HG02943 (cell line): Measurements from ENCODE around the gene ROCK2.
"Not testable (repeated sequence)": the region's sequence is repeated elsewhere in the genome, so short reads cannot be mapped to it uniquely, and the experiment has no call there.

Source experiments
- ATAC-seq: cut with Tn5 transposase; IDR thresholded peaks from one replicate; pipeline ENCODE4 v1.9.1; 2021; ENCODE audit warnings: mild to moderate bottlenecking, low read depth, moderate library complexity; ENCODE audit not compliant: unreplicated experiment

ROCK2 gene

GRCh38 chr2:11343368-11343649 lies 1.1 kb downstream of the ROCK2 start:
- peak; percentile 42 for ATAC-seq

DNA sequence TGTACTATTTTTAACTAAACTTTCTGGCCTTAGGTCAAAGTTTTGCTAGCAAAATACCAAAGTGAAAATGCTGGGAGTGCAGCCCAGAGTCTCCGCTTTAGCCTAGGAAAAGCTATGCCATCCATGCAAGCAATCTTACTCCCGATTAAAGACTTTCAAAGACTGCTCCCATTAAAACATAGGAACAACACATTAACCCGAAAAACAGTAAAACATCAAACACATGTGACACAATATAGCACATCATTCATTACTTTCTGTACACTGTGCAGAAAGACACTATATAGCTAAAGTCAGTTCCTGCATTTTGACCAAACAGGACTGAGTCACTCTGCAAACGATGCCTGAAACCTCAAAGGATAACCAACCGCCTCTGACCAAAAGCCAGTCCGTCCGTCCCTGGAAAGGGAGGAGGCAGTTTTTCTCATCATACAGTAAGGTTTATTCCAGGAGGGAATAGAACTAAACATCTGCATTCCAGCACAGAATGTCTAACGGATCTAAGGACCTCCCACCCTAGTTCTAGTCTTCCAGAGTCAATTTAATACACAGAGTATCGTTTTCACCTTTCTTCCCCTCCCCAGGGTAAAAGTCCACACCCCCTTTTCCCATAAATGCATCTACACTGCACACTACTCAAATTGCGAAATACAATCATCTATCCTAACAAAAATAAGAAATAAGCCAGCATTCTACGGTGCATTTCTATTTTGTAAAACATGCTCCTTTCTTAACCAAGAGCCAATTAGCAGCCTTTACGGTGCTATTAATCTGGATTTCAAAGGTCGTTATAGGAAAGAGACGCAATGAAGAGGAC lies 1.7 kb downstream of the ROCK2 start:
- ATAC-seq: no peak

DNA sequence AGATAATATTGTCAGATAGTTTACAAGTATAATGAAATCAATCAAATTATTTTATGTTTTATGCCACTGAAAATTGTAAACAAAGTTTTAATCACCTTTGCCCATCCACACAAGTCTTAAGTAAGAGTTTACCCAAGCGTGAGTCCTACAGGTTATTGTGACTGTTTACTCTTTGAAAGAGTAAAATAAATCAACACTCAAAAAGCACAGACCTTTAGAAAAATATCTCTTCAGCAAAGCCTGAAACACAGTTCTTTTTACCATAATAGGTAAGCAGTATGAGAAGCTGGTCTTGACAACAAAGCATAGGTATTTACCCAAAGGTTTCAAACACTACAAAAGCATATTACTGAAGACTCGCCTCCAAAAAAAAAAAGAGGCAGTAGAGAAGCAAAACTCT lies 3.7 kb downstream of the ROCK2 start:
- ATAC-seq: no peak

DNA sequence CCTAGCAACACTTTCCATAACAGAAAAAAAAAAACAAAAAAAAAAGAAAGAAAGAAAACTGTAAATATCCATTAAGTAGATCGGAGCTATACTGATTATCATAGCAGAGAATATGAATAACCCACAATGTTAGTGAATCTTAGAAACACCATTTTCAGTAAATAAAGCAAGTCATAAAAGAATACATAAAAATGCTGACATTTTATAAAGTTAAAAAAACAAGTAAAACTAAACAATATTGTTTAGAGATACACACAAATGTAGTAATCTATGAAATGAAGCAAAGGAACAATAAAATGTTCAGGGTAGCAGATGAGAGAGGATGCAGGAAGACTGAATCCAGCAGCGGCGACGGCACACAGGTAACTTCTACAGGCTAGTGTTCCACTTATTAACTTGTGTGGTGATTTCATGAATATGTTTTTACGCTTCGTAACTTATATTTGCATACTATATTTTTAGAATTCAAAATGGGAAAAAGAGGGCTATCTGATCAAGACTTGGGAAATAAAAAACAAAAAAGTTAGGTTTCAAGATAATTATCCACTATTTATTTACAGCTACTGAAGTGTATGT lies 4.8 kb downstream of the ROCK2 start:
- ATAC-seq: no peak

DNA sequence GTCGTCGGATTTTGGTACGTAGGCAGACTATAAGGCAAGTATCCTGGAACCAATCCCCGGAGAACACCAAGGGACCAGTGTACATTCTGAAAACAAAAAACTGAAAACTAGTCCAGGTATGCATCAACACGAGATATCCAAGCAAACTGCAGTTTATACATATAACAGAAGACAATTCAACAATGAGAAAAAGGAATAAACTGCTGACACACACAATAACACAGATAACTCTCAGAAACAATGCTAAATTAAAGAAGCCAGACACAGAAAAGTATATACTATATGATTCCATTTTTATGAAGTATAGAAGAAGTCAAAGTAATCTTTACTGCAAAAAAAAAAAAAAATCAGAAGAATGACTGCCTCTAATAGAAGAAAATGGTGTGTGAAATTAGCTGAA lies 5.9 kb downstream of the ROCK2 start:
- ATAC-seq: no peak

DNA sequence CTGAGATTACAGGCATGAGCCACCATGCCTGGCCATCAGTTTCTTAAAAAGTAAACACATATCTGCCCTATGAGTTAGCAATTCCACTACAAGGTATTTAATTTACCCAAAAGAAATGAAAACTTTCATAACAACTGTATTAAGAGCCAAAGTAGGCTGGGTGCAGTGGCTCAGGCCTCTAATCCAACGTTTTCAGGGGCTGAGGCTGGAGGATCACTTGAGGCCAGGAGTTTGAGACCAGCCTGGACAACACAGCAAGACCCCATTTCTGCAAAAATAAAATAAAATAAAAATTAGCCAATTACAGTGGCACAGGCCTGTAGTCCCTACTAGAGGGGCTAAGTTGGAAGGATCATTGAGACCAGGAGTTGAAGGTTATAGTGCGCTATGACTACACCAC lies 6.5 kb downstream of the ROCK2 start:
- ATAC-seq: no peak

DNA sequence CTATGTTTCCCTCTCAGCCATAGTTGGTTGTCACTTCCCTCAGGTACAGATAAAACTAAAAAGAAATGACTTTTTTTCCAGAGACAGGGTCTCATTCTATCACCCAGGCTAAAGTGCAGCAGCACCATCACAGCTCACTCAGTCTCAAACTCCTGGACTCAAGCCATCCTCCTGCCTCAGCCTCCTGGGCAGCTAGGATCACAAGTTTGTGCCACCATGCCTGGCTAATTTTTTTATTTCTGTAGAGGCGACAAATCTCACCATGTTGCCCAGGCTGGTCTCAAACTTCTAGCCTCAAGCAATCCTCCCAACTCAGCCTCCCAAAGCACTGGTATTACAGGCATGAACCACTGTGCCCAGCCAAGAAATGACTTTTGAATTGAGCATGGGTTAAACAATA lies 8.2 kb downstream of the ROCK2 start:
- ATAC-seq: no peak

GRCh38 chr2:11333427-11334183 lies 10.8 kb downstream of the ROCK2 start:
- ATAC-seq: no peak

DNA sequence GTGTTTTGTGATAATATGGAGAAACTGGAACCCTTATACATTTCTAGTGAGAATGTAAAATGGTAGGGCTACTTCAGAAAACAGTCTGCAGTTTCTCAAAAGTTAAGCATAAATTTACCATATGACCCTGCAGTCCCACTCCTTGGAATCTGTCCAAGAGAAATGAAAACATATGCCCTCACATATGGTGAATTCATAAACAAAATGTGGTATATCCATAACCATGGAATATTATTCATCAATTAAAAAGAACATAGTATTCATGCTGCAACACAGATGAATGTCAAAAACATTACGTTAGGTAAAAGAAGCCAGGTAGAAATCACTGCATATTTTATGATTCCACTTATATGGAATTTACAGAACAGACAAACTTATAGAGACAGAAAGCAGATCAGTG lies 11.8 kb downstream of the ROCK2 start:
- ATAC-seq: no peak

DNA sequence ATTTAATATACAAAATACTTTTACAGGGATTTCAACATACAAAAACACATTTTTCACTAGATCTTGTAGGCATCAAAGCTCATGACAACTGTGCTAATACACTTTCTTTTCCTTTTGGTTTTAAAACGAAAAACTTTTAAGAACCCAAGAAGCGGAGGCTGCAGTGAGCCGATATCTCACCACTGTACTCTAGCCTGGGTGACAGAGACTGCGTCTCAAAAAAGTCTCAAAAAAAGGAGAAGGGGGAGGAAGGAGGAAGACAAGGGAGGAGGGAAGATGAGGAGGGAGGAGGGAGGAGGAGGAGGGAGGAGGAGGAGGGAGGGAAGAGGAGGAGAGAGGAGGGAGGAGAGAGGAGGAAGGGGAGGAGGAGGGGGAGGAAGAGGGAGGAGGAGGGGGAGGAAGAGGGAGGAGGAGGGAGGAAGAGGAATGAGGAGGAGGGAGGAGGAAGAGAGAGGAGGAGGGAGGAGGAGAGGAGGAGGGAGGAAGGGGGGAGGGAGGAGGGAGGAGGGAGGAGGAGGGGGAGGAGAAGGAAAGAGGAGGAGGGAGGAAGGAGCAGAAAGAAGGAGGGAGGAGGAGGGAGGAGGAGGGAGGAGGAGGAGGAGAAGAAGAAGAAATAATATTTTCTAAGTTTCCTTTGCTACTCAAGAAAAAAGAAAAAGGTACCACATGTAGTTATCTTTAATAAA lies 13.8 kb downstream of the ROCK2 start:
- ATAC-seq: no peak

DNA sequence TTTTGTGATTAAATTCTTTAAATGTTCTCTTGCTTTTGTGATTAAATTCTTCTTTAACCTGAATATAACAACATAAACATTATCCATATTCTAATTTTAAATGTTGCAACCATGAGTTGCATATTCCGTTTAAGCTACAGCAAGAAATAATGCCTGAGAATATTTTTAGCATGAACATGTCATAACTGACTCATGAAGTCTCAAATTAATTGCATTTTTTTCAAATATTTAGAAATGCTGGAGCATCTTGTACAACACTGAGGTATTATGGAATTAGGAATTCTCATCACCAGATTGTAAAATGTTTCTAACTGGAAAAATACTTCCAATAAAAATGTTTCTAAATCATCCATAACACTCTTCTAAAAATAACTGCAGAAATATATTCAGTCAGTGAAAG lies 14.7 kb downstream of the ROCK2 start:
- no peak for ATAC-seq

DNA sequence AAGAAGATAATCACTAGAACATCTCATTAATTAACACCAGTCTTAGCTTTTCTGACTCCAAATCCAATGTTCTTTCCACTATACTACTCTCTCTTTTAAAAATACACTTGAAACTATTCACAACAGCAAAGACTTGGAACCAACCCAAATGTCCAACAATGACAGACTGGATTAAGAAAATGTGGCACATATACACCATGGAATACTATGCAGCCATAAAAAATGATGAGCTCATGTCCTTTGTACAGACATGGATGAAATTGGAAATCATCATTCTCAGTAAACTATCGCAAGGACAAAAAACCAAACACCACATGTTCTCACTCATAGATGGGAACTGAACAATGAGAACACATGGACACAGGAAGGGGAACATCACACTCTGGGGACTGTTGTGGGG lies 15.9 kb downstream of the ROCK2 start:
- not testable (repeated sequence) for ATAC-seq

DNA sequence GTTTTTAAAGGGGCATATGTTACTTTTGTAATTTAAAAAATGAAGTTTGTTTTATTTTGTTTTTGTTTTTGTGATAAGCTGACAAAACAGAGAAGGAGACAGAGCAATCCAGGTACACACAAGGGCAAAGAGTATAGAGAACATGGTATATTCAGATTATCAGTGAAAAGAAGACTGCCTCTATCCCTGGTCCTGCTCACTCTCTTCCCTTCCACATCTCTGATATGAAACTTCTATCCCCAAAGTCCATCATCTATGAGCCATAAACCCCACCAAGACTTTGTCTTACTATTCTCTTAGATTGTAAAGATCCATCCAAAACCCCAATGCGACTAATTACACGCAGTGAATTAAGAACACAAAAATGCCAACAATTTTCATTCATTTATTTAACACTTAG lies 16.6 kb downstream of the ROCK2 start:
- ATAC-seq: no peak

DNA sequence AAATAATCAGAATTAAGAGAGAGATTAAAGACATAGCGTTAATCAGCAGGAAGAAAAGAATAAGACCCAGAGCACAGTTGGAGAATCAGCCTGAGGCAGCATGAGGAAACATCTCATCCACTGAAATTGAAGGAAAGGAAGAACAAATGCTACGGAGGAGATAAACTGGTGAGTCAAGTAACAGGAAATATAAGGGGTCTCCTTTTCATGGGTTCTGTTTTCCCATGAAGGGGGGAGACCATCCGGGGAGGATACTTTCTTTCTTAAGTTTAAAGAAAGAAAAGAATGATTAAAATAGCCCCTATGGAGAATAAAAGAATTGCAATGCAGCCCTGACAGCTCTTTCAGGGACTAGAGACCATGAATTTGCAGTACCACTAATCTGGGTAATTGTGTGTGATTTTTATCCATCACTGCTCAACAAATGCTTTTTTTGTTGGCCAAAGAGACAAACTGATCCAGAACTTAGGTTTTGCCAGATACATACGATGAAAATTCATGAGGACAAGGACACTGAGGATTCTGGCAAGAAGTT lies 17.7 kb downstream of the ROCK2 start:
- ATAC-seq: no peak

GRCh38 chr2:11325961-11326676 lies 18.3 kb downstream of the ROCK2 start:
- no peak for ATAC-seq

DNA sequence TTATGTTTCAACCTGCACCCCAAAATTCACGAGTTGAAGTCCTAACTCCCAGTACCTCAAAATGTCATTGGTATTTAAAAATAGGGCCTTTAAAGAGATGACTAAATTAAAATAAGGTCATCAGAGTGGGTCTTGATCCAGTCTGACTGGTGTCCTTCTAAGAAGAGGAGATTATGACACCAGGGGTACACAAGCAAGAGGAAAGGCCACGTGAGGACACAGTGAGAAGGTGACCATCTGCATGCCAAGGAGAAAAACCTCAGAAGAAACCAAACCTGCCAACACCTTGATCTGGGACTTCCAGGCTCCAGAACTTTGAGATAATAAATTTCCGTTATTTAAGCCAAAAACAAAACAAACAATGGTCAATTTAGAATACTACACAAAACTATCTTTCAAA lies 22.6 kb downstream of the ROCK2 start:
- ATAC-seq: no peak

GRCh38 chr2:11320698-11321492 lies 23.5 kb downstream of the ROCK2 start:
- ATAC-seq: no peak

DNA sequence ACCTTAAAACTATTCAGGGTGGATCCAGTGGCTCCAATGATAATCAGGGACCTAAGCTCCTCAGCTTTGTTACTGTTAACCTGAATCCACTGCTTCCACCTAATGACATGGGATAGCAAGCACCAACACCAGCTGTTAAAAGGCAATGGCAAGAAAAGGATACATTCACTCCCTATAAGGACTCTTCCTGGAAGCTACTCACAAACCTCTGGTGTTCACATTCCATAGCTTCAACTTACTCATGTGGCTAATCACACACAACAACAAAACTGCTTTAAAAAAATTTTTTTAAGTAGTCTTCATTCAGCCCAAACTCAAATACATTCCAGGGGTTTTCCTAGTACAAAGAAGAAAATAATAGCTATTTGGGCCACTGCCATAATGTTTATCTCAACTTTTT lies 24.5 kb downstream of the ROCK2 start:
- no peak for ATAC-seq

DNA sequence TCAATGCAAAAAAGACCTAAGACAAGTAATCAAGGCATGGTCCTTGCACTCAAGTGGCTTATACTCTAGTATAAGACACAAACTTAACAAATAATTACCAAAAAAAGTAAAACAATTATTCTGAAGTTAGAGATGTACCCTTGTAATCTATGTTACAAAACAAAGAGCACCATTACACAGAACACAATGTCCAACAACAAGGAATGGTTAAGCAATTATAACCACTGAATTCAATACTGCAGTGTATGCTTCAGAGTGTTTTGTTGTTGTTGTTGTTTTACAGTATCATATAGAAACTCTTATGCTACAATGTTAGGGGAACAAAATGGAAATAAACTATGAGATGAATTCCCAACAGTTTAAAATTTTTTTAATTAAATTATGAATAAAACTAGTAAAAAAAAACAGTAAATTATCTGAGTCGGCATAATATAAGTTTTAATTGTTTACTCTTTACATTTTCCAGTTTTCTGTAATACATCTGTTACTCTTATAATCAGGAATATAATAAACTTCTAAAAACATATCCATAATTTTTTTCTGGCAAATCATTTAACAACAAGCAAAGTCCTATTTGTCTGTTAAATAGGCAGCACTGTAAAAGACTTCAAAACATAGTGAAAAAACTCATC lies 29.2 kb downstream of the ROCK2 start:
- no peak for ATAC-seq
